ENCODE measurements around the gene ZNF618. TPM values are rescaled to one million over a fixed set of nuclear protein-coding genes. Genes with fewer than 3 reads are reported as not detected.

ZNF618 gene
- total and polyA plus RNA-seq, 2 experiments from 2014 or later, result 12.1 to 22.1 TPM

DNA sequence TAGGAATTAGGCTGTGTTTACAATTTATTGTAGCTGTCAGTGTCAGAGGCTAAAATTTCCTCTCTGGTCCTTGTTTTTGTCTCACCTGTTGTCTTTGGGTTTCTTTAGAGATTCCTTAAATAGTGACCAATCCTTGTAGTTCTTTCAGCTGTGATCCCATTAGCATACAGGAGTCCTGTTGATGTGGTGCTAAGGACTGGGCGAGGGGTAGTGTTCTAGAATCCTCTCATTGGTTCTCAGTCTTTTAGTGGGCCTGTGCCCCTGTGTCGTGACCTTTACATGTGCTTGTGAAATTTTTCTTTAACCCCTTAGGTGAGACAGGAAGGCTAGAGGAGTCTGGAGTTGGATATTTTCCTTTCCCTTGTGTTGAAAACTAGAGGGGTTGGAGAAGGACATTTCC lies 51.2 kb downstream of the ZNF618 start (continued):
- TF ChIP-seq, protein P1, sequence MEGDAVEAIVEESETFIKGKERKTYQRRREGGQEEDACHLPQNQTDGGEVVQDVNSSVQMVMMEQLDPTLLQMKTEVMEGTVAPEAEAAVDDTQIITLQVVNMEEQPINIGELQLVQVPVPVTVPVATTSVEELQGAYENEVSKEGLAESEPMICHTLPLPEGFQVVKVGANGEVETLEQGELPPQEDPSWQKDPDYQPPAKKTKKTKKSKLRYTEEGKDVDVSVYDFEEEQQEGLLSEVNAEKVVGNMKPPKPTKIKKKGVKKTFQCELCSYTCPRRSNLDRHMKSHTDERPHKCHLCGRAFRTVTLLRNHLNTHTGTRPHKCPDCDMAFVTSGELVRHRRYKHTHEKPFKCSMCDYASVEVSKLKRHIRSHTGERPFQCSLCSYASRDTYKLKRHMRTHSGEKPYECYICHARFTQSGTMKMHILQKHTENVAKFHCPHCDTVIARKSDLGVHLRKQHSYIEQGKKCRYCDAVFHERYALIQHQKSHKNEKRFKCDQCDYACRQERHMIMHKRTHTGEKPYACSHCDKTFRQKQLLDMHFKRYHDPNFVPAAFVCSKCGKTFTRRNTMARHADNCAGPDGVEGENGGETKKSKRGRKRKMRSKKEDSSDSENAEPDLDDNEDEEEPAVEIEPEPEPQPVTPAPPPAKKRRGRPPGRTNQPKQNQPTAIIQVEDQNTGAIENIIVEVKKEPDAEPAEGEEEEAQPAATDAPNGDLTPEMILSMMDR (conservative IDR thresholded peaks at IDR 0.05; ENCODE audit: low read depth in 2 of 2), result no peak
- TF ChIP-seq EZH2 (IDR thresholded peaks at IDR 0.05; ENCODE audit: low read depth, unreplicated experiment), result no peak

DNA sequence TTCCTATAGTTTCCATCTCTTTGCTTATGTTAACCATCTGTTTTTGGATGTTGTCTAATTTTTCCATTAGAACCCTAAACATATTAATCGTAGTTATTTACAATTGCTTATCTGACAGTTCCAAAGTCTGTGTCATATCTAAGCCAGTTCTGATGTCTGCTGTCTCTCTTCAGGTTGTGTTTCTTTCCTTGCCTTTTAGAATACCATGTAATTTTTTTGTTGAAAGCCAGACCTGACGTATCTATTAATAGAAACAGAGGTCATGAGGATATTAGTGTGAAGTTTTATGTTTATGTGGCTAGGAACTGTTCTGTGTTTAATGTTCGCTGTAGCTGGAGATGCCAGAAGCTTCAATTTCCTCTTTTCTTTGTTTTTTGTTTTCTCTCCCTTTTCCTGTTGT lies 52.2 kb downstream of the ZNF618 start:
- Histone ChIP-seq H3K4me2 (no peak overlapping the region), H2AFZ (no peak overlapping the region), H3K27ac (ENCODE audit: low read depth) (no peak overlapping the region), H3K9me2 (ENCODE audit: insufficient read depth) (peaks cover 7% of the 10 kb centered on the region; the same call in 1 of the 2 replicates), H3K4me3 (no peak overlapping the region), H3K27me3 (ENCODE audit: insufficient read depth) (no peaks in the 10 kb centered on the region), H3F3A (replicated peaks; ENCODE audit: low read depth) (no peaks in the 10 kb centered on the region), H3K36me3 (ENCODE audit: insufficient read depth) (no peaks in the 10 kb centered on the region), H3K4me1 (ENCODE audit: insufficient read depth) (peaks cover 8% of the 10 kb centered on the region), H4K20me1 (replicated peaks; ENCODE audit: insufficient read depth) (peaks cover 19% of the 10 kb centered on the region), H3K79me2 (replicated peaks; ENCODE audit: insufficient read depth) (peaks cover 95% of the 10 kb centered on the region)
- ATAC-seq (no peak), DNase-seq (ENCODE audit: low spot score) (no peak)
- Mint-ChIP-seq H3K4me3 (no peak overlapping the region), H3K9me3 (peaks cover 12% of the 10 kb centered on the region; the same call in 2 of the 3 replicates), H3K4me1 (peaks cover 6% of the 10 kb centered on the region; the same call in 2 of the 3 replicates), H3K27me3 (ENCODE audit: insufficient read depth, low read depth, poor library complexity) (peaks cover 4% of the 10 kb centered on the region), H3K36me3 (ENCODE audit: low read depth) (peaks cover 11% of the 10 kb centered on the region), H3K27ac (no peak overlapping the region)
- TF ChIP-seq POLR2AphosphoS5 (IDR thresholded peaks at IDR 0.05; ENCODE audit: low read depth) (no peak), ZNF331 (CRISPR knock-in tag; IDR thresholded peaks at IDR 0.05; ENCODE audit: low read depth) (no peak), JUNB (IDR thresholded peaks at IDR 0.05; ENCODE audit: unreplicated experiment) (no peak), STAT1 (IDR thresholded peaks at IDR 0.05; ENCODE audit: unreplicated experiment) (no peak), ZNF114 (CRISPR knock-in tag; IDR thresholded peaks at IDR 0.05) (no peak), NANOG (IDR thresholded peaks at IDR 0.05; ENCODE audit: borderline replicate concordance) (no peak), EZH2phosphoT487 (IDR thresholded peaks at IDR 0.05; ENCODE audit: unreplicated experiment) (no peak)
- TF ChIP-seq, protein P2, sequence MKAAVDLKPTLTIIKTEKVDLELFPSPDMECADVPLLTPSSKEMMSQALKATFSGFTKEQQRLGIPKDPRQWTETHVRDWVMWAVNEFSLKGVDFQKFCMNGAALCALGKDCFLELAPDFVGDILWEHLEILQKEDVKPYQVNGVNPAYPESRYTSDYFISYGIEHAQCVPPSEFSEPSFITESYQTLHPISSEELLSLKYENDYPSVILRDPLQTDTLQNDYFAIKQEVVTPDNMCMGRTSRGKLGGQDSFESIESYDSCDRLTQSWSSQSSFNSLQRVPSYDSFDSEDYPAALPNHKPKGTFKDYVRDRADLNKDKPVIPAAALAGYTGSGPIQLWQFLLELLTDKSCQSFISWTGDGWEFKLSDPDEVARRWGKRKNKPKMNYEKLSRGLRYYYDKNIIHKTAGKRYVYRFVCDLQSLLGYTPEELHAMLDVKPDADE (IDR thresholded peaks at IDR 0.05), result no peak
- TF ChIP-seq, protein P3, sequence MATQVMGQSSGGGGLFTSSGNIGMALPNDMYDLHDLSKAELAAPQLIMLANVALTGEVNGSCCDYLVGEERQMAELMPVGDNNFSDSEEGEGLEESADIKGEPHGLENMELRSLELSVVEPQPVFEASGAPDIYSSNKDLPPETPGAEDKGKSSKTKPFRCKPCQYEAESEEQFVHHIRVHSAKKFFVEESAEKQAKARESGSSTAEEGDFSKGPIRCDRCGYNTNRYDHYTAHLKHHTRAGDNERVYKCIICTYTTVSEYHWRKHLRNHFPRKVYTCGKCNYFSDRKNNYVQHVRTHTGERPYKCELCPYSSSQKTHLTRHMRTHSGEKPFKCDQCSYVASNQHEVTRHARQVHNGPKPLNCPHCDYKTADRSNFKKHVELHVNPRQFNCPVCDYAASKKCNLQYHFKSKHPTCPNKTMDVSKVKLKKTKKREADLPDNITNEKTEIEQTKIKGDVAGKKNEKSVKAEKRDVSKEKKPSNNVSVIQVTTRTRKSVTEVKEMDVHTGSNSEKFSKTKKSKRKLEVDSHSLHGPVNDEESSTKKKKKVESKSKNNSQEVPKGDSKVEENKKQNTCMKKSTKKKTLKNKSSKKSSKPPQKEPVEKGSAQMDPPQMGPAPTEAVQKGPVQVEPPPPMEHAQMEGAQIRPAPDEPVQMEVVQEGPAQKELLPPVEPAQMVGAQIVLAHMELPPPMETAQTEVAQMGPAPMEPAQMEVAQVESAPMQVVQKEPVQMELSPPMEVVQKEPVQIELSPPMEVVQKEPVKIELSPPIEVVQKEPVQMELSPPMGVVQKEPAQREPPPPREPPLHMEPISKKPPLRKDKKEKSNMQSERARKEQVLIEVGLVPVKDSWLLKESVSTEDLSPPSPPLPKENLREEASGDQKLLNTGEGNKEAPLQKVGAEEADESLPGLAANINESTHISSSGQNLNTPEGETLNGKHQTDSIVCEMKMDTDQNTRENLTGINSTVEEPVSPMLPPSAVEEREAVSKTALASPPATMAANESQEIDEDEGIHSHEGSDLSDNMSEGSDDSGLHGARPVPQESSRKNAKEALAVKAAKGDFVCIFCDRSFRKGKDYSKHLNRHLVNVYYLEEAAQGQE (IDR thresholded peaks at IDR 0.05; ENCODE audit: unreplicated experiment), result no peak
- TF ChIP-seq, protein P4, sequence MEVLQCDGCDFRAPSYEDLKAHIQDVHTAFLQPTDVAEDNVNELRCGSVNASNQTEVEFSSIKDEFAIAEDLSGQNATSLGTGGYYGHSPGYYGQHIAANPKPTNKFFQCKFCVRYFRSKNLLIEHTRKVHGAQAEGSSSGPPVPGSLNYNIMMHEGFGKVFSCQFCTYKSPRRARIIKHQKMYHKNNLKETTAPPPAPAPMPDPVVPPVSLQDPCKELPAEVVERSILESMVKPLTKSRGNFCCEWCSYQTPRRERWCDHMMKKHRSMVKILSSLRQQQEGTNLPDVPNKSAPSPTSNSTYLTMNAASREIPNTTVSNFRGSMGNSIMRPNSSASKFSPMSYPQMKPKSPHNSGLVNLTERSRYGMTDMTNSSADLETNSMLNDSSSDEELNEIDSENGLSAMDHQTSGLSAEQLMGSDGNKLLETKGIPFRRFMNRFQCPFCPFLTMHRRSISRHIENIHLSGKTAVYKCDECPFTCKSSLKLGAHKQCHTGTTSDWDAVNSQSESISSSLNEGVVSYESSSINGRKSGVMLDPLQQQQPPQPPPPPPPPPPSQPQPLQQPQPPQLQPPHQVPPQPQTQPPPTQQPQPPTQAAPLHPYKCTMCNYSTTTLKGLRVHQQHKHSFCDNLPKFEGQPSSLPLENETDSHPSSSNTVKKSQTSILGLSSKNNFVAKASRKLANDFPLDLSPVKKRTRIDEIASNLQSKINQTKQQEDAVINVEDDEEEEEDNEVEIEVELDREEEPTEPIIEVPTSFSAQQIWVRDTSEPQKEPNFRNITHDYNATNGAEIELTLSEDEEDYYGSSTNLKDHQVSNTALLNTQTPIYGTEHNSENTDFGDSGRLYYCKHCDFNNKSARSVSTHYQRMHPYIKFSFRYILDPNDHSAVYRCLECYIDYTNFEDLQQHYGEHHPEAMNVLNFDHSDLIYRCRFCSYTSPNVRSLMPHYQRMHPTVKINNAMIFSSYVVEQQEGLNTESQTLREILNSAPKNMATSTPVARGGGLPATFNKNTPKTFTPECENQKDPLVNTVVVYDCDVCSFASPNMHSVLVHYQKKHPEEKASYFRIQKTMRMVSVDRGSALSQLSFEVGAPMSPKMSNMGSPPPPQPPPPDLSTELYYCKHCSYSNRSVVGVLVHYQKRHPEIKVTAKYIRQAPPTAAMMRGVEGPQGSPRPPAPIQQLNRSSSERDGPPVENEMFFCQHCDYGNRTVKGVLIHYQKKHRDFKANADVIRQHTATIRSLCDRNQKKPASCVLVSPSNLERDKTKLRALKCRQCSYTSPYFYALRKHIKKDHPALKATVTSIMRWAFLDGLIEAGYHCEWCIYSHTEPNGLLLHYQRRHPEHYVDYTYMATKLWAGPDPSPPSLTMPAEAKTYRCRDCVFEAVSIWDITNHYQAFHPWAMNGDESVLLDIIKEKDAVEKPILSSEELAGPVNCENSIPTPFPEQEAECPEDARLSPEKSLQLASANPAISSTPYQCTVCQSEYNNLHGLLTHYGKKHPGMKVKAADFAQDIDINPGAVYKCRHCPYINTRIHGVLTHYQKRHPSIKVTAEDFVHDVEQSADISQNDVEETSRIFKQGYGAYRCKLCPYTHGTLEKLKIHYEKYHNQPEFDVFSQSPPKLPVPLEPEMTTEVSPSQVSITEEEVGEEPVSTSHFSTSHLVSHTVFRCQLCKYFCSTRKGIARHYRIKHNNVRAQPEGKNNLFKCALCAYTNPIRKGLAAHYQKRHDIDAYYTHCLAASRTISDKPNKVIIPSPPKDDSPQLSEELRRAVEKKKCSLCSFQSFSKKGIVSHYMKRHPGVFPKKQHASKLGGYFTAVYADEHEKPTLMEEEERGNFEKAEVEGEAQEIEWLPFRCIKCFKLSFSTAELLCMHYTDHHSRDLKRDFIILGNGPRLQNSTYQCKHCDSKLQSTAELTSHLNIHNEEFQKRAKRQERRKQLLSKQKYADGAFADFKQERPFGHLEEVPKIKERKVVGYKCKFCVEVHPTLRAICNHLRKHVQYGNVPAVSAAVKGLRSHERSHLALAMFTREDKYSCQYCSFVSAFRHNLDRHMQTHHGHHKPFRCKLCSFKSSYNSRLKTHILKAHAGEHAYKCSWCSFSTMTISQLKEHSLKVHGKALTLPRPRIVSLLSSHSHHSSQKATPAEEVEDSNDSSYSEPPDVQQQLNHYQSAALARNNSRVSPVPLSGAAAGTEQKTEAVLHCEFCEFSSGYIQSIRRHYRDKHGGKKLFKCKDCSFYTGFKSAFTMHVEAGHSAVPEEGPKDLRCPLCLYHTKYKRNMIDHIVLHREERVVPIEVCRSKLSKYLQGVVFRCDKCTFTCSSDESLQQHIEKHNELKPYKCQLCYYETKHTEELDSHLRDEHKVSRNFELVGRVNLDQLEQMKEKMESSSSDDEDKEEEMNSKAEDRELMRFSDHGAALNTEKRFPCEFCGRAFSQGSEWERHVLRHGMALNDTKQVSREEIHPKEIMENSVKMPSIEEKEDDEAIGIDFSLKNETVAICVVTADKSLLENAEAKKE (CRISPR knock-in tag; IDR thresholded peaks at IDR 0.05), result no peak
